Dermis blood vessel endothelial cell (primary cell): ENCODE measurements around the gene AP2A2. TPM values are rescaled to one million over a fixed set of nuclear protein-coding genes. Genes with fewer than 3 reads are reported as not detected.

Experiments
- DNase-seq: peaks from one replicate; pipeline ENCODE4 v3.0.0; 2010
- total RNA-seq: library from RNA; depleted of rRNA; stranded (reverse); fragments of >200 nt; gene quantifications from 2 replicates; pipeline ENCODE4 v1.2.3, GENCODE V29; 2014

Gene AP2A2
- 51.1 and 57.9 TPM in 2 replicates for total RNA-seq

DNA sequence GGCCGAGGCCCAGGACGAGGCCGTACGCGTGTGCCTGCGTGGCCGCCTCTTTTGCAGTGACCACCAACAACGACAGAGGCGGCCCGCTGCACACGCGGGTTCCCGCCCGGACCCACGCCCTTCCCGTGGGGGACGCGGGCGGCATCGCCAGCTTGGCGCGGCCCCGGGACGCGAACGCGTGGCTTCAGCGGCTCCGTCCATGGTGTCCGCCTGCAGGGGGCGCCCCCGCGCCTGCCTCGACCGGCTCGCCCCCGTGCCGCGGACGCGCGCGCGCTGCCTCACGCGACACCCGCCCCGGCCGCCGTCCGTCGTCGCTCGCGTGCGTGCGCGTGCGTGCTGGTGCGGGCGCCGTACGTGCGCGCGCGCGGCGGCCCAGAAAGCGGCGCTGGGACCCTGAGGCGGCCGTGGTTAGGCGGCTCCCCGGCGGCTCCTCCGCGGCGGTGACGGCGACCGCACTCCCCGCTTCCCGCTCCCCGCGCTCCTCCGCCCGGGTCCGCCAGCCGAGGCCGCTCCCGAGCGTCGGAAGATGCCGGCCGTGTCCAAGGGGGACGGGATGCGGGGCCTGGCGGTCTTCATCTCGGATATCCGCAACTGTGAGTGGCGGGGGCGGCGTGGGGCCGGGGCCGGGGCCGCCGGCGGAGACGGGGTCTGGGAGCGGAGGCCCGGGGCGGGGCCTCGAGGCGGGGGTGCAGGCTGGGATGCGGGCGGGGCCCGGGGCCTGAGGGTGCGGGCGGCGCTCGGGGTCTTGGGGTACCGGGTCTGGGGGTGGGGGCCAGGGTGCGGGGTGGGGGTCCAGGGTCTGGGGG lies at the start of gene AP2A2:
Gene AP2A2, plus strand, starts transcription at position 375 of the 806 bp plus-strand sequence. Its CDS starts 152 bp downstream, at position 527.
- peak; percentile 95 for DNase-seq

DNA sequence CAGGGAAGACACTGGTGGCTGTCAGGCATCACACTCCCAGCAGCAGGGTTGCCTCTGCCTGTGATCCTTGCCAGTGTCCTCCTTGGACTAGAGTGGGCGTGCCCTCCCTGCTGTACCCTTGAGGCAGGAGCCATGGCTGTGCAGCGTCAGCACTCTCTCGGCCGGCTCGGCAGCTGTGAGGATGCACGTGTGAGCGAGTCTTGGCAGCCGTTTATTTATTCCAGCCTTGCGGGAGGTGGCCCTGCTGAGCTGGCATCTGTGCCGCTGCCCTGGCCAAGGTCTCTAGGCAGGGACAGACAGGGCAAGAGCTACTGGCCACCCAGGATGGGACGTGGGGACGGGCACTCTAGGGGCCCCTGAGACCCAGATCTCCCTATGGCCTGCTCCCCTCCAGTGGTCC lies 49.1 kb upstream of the AP2A2 start:
- no peak for DNase-seq

DNA sequence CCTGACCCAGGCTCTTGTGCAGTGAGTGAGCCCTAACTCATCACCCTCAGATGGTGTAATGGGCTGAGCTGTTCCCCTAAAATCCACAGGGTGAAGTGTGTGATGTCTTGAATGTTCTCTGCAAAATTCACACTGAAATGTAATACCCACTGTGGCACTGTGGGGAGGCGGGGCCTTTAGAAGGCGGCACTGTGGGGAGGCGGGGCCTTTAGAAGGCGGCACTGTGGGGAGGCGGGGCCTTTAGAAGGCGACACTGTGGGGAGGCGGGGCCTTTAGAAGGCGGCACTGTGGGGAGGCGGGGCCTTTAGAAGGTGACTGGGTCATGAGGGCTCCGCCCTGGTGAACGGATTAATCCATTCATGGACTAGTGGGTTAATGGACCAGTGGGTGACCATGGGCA lies 48.1 kb upstream of the AP2A2 start:
- DNase-seq = peak; percentile 14

GRCh38 chr11:880447-880846 lies 45.2 kb upstream of the AP2A2 start:
- DNase-seq = no peak

DNA sequence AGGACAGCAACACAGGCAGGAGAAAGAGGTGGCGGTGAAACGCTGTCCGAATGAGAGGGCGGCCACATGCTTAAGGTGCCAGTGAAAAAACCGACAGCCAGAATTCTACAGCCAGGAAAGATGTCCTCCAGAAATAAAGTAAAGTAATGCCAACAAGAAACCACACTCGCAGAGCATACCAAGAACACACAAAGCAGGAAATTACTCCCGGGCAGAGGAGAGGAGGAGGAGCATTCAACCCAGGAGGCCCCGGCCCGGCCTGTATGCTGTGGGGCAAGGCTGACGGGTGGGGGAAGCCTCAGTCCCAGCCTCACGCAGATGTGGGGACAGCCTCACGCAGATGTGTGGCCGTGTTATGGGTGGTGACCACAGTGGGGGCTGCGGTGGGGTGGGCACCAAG lies 43.1 kb upstream of the AP2A2 start:
- DNase-seq = no peak

DNA sequence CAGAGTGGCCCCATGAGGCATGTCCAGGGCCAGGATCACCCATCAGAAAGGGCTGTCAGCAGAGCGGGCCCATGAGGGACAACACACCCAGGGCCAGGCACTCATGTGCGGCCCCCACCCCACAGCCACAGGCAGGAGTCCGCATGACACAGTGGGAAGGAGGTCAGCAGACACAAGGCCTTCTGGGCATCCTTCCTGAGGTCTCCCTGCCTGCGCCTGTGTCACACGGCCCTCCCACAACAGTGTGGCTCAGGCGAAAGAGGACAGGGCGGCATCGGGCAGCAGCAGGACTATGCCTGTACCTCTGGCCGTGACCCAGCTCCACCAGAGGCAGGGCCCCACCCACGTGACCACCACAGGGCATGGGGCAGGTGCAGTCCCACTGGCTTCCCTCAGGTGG lies 42.1 kb upstream of the AP2A2 start:
- no peak for DNase-seq

DNA sequence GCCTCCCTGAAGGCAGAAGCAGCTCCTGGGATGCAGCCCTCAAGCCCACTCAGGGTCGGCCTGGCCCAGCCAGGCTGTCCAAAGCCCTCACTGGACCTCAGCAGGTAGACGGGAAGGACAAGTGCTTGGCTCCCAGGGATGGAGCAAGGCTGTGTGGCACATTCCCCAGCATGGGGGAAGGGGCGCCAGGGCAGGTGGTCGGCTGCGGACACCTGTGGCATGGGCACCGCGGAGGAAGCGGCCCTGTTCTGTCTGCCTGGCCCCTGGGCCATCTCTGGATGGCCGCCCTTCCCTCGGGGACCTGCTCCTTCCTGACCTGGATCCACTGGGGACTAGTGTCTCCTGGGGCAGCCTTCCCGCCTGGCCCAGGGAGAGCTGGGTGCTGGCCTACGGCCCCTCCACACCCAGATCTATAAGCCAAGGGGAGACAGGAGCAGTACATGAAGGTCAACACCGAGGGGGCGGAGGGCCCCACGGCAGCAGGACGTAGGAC lies 41.0 kb upstream of the AP2A2 start:
- DNase-seq = no peak

DNA sequence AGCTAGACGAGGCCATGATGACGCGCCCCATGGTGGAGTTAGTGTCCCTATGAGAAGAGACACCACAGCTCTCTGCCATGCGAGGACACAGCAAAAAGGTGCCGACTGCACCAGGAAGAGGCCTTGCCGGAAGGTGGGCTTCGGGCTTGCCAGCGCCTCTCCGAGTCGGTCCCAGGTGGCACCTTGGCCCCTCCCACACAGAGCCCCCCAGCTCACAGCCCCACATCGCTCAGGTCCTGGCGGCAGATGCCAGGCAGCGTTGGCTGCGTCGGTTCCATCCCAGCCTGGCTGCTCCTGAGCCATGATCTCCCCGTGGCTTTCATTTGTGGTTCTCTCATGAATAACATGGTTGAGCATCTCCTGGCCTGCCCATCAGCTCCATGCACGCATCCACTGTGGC lies 39.1 kb upstream of the AP2A2 start:
- no peak for DNase-seq

DNA sequence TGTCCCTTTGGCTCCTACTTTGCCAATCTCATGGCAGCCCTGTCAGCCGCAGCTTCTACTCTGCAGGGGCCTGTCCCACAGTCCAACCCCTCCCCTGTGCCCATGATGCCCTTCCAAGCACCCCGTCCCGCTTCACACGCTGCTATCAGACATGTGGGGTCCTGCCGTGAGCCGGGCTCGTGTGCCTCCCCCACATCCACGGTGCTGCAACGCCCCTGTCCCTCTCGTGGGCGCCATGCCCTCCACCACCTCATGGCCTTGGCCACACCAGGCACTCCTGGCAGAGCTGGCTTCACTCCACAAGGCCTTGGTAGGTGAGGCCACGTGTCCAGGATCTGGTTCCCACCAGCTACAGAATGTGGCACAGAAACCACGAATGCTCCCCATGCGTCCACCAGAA lies 38.1 kb upstream of the AP2A2 start:
- DNase-seq = no peak

GRCh38 chr11:888310-889212 lies 37.1 kb upstream of the AP2A2 start:
- DNase-seq = no peak

GRCh38 chr11:889257-889656 lies 36.4 kb upstream of the AP2A2 start:
- DNase-seq = no peak

- no peak for DNase-seq
Observed at GRCh38 chr11:889687-890475, 35.8 kb upstream of the AP2A2 start.

DNA sequence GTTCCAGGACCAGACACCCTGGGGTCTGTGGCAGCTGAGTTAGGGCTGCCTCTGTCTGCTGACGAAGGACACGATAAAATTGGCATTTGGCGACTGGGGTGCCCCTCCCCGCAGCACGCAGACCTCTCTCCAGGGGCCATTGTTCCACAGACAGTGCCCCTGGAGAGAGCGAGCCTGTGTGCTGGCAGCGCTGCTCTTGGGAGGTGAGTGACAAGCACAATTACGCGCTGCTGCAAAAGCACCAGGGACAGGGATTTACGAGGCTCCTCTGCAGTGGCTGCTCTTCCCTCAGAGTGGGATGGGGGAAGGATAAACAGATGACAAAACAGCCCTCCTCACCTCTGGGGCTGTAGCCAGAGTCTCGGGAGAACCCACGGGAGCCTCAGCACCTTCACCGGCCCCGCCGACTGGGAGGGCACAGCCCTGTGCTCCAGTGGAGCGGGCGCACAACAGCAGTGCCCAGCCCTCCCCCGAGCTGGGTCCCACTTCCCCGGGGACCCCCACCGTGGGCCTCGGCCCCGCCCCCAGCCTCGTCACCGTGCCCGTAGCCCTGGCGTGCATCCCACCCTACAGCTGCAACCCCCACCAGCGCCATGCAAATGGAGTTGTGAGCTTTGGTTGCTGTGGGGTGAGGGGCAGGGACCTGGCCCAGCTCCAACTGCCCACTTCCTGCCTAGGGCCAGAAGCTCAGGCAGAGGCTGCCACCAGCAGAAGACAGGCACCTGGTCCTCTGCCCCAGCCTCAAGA lies 34.7 kb upstream of the AP2A2 start:
- DNase-seq = no peak

DNA sequence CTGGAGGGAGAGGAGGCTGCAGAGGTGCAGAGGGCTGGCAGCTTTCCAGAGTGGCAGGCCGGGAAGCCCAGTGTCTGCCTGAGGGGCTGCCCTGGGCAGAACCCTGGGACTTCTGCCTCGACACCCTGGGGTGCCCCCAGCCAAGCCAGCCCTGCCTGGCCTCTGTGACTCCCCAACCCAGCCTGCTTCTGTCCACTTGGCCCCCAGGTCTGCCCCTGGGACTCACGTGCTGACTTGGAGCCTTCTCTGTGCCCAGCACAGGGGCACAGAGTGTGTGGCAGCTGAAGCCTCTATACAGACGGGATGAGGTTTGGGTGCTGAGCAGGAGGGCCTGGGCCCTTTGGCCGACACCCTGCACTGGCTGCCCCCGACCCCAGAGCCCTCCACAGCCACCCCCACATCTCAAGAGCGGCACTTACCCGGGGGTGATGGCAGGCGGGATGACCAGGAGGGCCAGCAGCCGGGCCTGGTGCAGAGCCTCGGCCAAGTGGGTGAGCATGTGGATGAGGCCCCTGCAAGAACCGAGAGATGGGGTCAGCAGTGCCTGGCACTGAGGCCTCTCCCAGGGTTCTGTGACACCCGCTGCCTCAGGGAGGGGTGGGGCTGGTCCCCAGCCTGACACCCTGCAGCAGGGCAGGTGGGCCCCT lies 32.5 kb upstream of the AP2A2 start:
- no peak for DNase-seq

DNA sequence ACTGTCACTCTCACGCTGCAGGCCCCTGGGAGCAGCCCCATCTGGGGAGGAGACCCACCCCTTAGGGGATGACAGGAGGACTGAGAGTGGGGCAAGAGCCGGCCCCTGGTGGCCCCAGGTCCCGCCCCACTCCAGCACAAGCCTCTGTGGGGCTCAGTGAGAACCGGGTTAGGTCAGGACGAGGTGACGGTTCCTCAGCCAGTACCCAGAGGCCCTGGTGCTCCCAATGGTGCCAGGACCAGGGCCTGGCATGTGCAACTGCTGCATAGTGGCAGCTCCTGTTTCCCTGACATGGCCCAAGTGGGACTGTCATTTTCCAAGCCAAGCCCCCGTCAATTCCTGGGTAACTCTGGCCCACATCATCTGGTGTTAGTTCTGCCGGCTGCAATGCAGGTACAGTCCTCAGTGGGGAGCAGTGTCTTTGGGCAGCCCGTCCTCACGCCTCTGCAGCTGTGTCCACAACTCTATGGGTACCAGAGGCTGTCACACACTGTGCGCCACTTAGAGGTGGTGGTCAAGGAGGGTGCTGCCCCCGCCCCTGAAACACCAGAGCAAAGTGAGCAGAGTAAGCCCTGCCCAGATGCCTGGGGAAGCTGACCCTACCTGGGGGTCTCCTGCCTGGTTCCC lies 31.0 kb upstream of the AP2A2 start:
- no peak for DNase-seq

DNA sequence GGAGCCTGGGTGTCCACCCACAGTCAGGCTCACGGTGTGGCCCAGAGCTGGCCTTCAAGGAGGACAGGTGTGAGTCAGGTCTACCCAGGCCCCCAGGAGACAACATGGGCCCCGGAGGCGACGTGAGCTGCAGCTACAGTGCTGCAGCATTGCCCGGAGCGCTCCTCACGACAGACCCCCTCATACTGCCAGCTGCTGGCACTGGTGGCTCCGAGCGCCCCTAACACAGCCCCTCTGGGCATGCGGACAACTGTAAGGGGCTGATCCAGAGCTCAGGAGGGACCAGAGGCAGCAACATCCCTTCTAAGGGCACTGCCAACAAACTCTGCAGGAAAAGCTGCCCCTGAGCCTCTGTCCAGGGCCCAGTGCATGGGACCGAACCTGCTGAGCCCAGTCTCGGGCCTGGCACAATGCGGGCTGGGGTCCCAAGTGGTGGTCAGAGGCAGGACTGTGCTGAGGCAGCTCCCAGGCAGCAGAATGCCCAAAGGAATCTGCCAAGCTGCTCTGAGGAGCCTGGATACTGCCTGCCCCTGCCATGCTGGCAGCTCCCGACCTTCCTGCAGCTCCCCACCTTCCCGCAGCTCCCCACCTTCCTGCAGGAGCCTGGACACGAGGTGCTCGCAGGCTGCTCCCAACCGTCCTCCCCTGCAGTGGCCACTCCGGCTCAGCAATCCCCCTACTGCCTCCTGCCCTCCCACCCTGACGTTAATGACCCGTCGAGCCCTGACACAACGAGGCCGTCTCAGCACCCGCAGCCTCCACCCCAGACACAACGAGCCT lies 30.1 kb upstream of the AP2A2 start:
- DNase-seq = no peak

DNA sequence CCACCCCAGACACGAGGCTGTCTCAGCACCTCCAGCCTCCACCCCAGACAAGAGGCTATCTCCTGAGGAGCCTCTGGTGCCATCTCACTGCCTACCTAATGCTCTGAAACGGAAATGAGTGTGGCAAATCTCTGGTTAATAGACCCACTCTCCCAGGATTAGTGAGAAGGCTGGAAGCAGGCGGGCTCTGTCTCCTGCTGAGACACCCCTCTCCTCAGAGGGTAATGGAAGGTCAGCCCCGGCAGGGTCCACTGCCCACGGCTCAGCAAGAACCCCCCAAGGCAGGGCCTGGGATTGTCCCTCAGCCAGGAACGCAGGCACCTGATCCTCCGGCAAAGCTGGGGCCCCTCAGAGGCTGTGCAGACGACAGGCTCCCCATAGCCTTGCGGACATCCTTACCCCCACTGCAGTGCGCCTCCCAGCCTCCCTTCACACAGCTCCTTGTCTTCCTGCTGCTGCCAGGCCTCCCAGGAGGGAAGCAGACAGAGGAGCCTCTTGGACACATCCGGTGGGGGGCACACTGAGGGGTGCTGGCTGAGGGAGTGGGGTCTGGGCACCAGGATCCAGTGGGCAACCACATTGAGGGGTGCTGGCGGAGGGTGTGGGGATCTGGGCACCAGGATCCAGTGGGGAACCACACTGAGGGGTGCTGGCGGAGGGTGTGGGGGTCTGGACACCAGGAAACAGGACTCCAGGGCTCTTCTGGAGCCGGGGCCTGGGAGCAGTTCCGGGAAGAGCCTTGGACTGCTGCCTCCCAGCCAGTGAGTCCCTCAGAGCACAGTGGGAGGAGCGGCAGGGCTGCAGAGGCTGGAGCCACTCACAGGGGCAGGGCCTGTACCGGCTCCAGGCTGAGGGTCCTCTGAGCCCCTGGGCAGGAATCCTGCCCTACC lies 28.2 kb upstream of the AP2A2 start:
- no peak for DNase-seq

DNA sequence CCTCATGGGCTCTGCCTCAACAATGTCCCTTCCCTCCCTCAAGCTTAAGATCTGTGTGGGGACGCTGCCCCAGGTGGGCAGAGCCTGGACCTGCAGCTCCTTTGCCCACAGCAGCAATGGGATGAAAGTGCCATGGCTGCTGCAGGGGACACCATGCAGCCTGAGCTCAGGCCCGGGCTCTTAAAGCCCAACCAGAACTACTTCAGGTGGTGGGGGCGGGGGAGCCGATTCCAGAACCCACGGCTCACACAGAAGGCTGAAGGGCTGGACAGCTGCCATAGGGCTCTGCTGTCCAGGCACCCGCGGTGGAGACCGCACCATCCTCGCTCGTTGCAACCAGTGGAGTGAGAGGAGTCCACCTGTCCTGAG lies 27.5 kb upstream of the AP2A2 start:
- peak; percentile 58 for DNase-seq

- peak; percentile 45 for DNase-seq
Observed at GRCh38 chr11:898540-899190, 27.0 kb upstream of the AP2A2 start.
